ENCODE measurements around the gene IL17F.

DNA sequence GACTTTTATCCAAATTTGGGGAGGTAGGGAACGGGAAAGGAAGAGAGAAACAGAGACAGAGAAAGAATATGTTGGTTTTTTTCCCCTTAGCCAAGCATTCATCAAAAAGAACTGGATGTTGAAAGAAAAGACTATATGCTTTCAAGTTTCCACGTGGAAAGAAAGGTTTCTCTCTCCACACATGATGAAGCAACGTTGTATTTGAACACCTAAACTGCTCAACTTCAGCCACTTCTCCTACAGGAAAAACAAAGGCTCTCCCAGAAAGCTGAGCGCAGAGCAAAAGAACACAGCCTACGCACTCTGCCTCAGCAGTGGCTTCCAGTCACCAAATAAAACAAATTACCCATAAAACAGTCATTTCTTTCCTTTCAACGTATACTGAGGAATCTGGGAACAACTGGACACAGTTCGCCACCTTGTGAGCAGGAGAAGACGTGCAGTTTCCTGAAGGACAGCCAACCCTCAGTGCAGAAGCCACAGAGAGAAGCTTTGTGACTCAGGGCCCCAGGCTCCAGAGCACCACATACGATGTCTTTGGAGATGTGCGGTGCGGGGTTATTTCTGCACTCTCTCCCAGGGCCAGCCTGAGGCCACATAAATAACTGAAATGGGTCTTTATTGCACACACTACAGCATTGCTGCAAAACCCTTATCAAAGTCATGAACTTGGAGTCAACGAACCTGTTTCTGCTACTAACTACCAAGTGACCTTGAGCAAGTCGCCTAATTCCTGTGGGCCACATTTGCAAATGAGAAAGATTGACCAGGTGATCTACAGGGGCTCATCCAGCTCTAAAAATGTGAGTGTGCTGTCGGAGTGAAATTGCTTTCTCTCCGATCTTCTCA, 10.1 kb downstream of the IL17F start:
- TF ChIP-seq CTCF (IDR thresholded peaks at IDR 0.05; ENCODE audit: insufficient read depth, low read depth, low read length) (peak; percentile 39), EZH2 (IDR thresholded peaks at IDR 0.05; ENCODE audit: insufficient read depth, low read length) (no peak)

Data from astrocyte (in vitro differentiated cells and primary cell).